ENCODE data around the gene TDP1. TPM values are rescaled to one million over a fixed set of nuclear protein-coding genes. Genes with fewer than 3 reads are reported as not detected.

The TDP1 gene
- total and polyA plus RNA-seq, 4 donors: 2.1 to 23.6 (median 8.5) TPM

DNA sequence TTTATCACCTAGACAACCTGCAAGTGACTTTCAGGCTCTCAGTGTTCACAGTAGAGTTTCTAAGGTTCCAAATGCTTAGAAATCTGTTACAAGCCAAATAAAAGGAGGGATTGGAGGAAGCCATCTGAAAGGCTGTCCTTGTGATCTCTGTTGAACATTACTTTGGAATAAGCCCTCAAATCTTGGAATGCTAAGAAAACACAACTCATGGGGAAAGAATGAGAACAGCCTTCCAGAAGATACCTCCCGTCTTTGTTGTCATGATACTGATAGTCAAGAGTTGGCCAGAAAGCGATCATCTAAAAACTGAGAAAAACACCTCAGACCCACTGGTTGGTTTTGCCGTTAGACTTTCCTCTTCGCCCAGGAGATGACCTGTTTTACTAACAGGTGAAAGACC is 61.6 kb downstream of the TDP1 start:
- no peaks in the 10 kb centered on the region for H3K27me3 ChIP-seq (ENCODE audit: control insufficient read depth in 3 of 3, insufficient read depth in 3 of 3, low read length in 2 of 3)
- no peak for TF ChIP-seq CTCF (IDR thresholded peaks at IDR 0.05; ENCODE audit: control extremely low read depth, extremely low read depth)
- WGBS, 2 donors: 93 to 96% methylated on average over 4 of the region's 4 CpGs
- H3K27ac ChIP-seq (ENCODE audit: low read depth in 1 of 2, low read length in 1 of 2): no peak overlapping the region
- no peaks in the 10 kb centered on the region for H3K4me1 ChIP-seq (ENCODE audit: control insufficient read depth in 5 of 5, insufficient read depth in 5 of 5, low read length in 5 of 5)
- no peak overlapping the region for H3K4me3 ChIP-seq
- DNase-seq (no peak), ATAC-seq (ENCODE audit: insufficient read depth, low FRiP score) (no peak)
- H3K9ac ChIP-seq (ENCODE audit: insufficient read depth in 1 of 2, low read length in 2 of 2): no peak overlapping the region
- H3K36me3 ChIP-seq (ENCODE audit: control insufficient read depth in 4 of 4, insufficient read depth in 4 of 4, low read length in 4 of 4): peaks cover 3 to 19% (median 9%) of the 10 kb centered on the region in 4 donors
- peaks cover 0 to 2% (median 0%) of the 10 kb centered on the region in 4 donors for H3K9me3 ChIP-seq (ENCODE audit: control insufficient read depth in 4 of 4, insufficient read depth in 3 of 4, low read length in 3 of 4)

DNA sequence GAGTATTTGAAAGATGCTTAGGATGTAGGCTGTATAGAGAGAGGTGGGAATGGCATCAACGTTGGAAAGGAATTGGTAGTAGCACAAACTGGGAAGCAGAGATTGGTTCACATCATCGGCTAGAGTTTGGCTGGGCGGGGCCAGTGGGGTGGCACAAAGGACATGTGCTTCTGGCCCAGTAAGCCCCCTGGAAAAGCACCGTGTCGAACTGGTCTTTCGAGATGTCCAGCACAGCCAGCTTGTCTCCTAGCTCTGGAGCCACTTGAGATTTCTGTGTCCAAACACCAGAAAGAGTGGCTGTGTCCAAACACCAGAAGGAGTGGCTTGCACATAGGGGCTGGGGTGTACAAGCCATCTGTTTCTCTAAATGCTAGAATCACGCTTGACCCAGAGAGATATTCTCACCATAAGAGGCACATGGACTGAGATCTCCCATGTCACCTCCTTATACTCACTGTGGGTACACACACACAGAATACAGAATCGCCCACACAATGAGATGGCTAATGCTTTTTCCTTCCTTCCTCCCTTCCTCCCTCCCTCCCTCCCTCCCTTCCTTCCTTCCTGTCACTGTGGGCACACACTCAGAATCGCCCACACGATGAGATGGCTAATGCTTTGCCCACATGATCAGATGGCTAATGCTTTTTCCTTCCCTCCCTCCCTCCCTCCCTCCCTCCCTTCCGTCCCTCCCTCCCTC is 64.2 kb downstream of the TDP1 start:
- H3K36me3 ChIP-seq (ENCODE audit: control insufficient read depth in 4 of 4, insufficient read depth in 4 of 4, low read length in 4 of 4): peaks cover 7 to 29% (median 11%) of the 10 kb centered on the region in 4 donors
- H3K9ac ChIP-seq (ENCODE audit: insufficient read depth in 1 of 2, low read length in 2 of 2): no peak overlapping the region
- no peaks in the 10 kb centered on the region for H3K4me1 ChIP-seq (ENCODE audit: control insufficient read depth in 5 of 5, insufficient read depth in 5 of 5, low read length in 5 of 5)
- no peak for ATAC-seq (ENCODE audit: insufficient read depth, low FRiP score)
- no peak for DNase-seq
- WGBS, 2 donors: 72 to 85% methylated on average over 10 to 11 of the region's 11 CpGs
- no peaks in the 10 kb centered on the region for H3K9me3 ChIP-seq (ENCODE audit: control insufficient read depth in 4 of 4, insufficient read depth in 3 of 4, low read length in 3 of 4)
- H3K27me3 ChIP-seq (ENCODE audit: control insufficient read depth in 3 of 3, insufficient read depth in 3 of 3, low read length in 2 of 3): no peaks in the 10 kb centered on the region
- no peak overlapping the region for H3K27ac ChIP-seq (ENCODE audit: low read depth in 1 of 2, low read length in 1 of 2)
- TF ChIP-seq CTCF (IDR thresholded peaks at IDR 0.05; ENCODE audit: control extremely low read depth, extremely low read depth): no peak
- no peak overlapping the region for H3K4me3 ChIP-seq

- Histone ChIP-seq H3K9ac (ENCODE audit: insufficient read depth in 1 of 2, low read length in 2 of 2) (no peak overlapping the region), H3K36me3 (ENCODE audit: control insufficient read depth in 4 of 4, insufficient read depth in 4 of 4, low read length in 4 of 4) (peaks cover 3 to 31% (median 13%) of the 10 kb centered on the region in 4 donors), H3K27ac (ENCODE audit: low read depth in 1 of 2, low read length in 1 of 2) (no peak overlapping the region), H3K4me3 (no peak overlapping the region), H3K9me3 (ENCODE audit: control insufficient read depth in 4 of 4, insufficient read depth in 3 of 4, low read length in 3 of 4) (no peaks in the 10 kb centered on the region), H3K4me1 (ENCODE audit: control insufficient read depth in 5 of 5, insufficient read depth in 5 of 5, low read length in 5 of 5) (peaks cover 0 to 2% (median 0%) of the 10 kb centered on the region in 5 donors), H3K27me3 (ENCODE audit: control insufficient read depth in 3 of 3, insufficient read depth in 3 of 3, low read length in 2 of 3) (peaks cover 0 to 3% (median 0%) of the 10 kb centered on the region in 3 donors)
- DNase-seq (no peak), ATAC-seq (ENCODE audit: insufficient read depth, low FRiP score) (no peak)
- no peak for TF ChIP-seq CTCF (IDR thresholded peaks at IDR 0.05; ENCODE audit: control extremely low read depth, extremely low read depth)
- WGBS, 2 donors: 91 to 98% methylated on average over 7 of the region's 7 CpGs
These were observed 67.6 kb downstream of the TDP1 start for GRCh38 chr14:90023176-90023896.

All from lung (tissue), 12 donors.